GM10266 (cell line): Measurements from ENCODE around the gene PTPRD.

Experiments used
- DNase-seq: peaks from one replicate; pipeline ENCODE4 v3.0.0; 2012; ENCODE audit errors: extremely low spot score
- TF ChIP-seq, protein P1 (sequence below): IDR thresholded peaks from 2 replicates; pipeline ENCODE4 v1.5.1; 2012; ENCODE audit warnings: mild to moderate bottlenecking, low read depth; ENCODE audit not compliant: control insufficient read depth, insufficient read depth; ENCODE audit errors: missing control alignments

PTPRD gene

DNA sequence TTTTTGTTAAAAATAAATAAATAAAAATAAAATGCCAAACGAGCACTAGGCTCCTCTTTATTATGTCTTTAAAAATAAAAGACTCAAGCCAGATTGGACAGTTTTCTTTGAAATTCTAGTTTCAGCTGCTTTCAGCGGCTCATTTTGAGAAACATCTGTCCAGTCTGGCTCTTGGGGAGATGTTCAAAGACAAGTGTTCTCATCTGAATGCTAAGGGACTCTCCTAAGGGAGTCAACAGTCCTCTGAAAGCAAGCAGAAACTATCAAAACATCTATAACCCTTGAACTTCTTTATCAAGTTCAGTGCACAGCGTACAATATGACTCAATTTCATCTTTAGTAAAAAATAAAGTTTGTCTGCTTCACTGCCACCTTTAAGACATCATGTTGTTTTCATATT lies 1927.0 kb downstream of the PTPRD start:
- no peak for DNase-seq
- TF ChIP-seq, protein P1, sequence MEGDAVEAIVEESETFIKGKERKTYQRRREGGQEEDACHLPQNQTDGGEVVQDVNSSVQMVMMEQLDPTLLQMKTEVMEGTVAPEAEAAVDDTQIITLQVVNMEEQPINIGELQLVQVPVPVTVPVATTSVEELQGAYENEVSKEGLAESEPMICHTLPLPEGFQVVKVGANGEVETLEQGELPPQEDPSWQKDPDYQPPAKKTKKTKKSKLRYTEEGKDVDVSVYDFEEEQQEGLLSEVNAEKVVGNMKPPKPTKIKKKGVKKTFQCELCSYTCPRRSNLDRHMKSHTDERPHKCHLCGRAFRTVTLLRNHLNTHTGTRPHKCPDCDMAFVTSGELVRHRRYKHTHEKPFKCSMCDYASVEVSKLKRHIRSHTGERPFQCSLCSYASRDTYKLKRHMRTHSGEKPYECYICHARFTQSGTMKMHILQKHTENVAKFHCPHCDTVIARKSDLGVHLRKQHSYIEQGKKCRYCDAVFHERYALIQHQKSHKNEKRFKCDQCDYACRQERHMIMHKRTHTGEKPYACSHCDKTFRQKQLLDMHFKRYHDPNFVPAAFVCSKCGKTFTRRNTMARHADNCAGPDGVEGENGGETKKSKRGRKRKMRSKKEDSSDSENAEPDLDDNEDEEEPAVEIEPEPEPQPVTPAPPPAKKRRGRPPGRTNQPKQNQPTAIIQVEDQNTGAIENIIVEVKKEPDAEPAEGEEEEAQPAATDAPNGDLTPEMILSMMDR: no peak

DNA sequence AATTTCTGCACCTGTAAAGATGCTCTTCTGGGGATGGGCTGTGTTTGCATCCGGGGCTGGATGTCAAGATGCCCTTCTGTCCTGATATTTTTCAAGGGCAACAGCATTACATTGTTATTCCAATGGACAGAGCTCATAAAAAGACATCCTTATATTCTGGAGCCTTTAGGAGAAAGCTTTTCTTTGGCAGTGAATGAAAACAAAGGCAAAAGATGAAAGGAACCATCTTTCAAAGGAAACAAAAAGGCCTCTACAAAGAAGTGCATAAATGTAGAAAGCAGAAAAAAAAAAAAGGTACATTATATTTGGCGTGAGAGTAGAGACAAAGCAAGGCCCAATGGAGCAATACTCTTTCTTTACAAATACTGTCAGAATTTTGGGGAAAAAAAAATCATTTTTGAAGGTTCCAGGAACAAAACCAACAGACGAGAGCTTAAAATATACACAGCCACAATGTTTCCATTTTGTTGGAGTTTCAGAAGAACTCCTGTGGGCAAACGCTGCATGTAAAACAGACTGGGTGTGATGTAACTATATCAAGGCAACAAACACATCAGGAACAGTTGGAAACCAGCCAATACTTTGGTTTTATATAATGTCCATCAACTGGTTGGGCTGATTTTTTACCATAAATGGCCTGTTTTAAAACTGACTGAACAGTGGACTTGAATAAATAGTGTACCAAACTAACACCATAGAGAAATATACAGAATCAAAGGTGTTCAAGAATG lies 1927.7 kb downstream of the PTPRD start:
- TF ChIP-seq, protein P1: no peak
- DNase-seq: no peak

DNA sequence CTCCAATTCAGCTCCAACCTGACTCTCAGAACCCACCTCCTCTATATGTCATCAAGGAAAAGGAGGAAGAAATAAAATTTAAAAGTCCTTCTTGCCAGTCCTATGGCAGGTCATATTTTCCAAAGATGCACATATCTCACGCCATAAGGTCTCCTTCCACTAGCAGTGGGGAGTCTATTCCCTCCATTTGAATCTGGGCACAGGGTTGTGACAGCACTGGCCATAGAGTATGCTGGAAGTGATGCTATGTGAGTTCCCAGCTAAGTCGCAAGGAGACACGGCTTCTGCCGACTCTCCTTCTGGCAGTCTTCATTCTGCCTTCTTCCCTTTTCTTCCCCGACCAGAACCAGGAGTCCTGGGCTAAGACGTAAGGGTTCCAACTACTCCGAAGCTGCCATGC lies 1929.3 kb downstream of the PTPRD start:
- TF ChIP-seq, protein P1: no peak
- no peak for DNase-seq

DNA sequence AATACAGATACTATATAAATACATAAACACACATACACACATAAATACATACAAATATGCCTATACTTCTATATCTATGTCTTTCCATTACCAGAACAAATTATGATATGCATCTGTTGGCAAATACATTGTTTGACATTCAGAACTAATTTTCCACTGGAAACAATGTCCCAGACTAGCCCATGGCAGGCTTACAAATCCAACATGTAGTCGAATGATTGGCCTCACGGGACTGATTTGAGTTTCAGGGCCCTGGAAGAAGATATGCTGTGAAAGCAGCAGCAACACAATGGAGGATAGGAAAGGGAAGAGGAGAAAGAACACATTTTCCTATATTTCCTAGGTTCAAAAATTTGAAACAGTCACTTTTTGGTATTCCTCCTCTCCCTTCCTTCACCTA lies 1932.1 kb downstream of the PTPRD start:
- TF ChIP-seq, protein P1: no peak
- no peak for DNase-seq

DNA sequence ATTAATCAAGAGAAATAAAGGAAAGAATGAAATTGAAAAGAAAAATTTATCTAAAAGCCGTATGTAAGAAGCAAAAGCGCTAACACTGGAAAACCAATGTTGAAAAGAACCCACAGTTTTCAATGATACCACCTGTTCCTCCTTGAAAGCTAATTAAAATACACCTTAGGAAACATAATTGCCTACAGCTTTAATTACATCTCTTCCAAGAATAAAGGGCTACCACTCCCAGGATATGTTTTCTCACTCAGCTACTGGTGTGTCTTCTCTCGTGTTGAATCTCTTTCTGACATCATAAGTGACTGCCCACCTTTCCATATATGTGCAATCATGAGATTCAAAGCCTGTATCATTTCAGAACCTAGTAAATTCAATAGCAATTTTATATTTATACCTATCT lies 1932.6 kb downstream of the PTPRD start:
- no peak for DNase-seq
- TF ChIP-seq, protein P1: no peak

DNA sequence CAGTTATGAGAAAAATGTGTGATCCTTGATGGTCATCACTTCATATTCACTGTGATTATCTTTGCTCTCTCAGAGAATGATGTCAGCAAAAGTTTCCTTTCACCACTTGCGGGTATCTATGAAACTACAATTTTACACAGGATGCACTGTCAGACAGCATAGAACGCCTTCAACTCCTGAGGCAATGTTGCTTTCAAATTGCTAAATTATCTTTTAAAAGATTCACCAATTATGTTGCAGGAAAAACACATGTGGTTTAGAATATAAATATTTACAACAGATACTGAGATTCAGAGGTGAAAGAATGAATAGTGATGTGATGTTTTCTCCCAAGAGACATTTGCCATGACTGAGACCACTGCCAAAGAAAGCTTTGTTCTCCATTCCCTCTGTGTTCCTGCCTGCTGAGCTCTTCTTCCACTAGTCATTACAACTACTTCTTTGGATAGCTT lies 1933.4 kb downstream of the PTPRD start:
- DNase-seq: no peak
- TF ChIP-seq, protein P1: no peak

DNA sequence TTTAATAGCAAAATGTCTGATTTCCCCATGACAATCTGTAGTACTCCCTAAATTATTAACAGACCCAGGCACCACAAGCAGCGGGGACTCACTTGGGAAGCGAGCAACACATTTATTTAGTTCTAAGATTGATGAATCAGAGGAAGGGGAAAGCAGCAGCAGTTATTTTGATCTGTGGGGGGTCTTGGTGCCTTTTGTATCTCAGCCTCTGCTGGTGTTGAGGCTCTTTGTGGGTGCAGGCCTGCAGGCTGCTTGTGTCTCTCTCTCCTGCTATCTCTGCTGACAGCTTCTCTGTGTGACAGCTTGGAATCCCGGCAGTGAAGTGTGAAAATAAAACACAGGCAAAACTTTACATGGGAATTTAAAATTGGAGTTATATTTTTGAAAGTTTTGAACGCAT lies 1935.1 kb downstream of the PTPRD start:
- TF ChIP-seq, protein P1: no peak
- no peak for DNase-seq
